ENCODE measurements around the gene SMG7.
A peak's percentile ranks its signal among the peaks of the same experiment; 100 is the strongest.

SMG7 gene

DNA sequence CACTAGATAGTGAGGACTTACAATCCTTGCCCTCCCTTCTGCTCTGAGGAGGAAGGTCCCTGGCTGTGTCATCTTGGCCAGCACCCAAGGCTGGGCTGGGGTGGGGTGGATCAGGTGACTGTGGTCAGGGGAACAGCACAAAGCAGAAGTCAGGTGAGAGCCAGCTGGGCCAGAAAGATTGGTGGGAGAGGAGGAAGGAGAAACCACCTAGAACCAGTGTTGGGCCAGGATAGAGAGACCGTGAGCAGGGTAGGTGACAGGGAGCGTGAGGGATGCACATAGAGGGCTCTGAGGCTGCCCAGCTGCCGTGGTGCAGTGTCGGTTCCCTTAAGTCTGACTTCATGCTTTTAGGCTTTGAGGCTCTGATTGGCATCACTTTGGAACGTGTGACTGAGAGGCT lies 95.3 kb downstream of the SMG7 start:
- DNase-seq = peak; percentile 14

DNA sequence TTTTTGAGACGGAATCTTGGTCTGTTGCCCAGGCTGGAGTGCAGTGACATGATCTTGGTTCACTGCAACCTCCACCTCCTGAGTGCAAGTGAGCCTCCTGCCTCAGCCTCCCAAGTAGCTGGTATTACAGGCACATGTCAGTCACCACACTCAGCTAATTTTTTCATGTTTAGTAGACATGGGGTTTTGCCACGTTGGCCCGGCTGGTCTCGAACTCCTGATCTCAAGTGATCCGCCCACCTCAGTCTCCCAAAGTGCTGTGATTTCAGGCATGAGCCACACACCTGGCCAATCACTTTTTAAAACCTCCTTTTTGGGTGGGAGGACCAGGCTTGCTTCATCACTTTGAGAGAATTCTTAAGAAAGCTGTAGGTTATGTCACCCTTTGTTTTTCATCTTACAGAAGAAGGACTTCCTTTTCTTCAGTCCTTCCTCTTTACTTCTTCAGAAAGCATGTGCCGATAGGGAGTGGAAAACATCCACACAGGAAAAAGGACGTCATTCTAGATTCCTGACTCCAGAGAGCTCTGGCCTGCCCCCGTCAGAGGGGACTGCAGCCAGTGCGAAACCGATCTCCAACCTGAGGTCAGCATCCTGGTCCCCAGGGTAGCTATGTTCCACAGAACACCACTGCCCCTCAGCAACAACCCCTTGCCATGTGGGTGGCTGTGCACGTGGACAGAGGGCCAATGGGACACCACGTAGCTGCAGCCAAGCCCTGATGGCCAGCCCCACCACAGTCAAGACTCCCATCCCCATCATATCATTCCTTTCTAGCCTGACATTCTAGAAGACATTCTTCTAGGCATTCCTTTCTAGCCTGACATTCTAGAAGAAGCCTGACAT lies 96.1 kb downstream of the SMG7 start:
- no peak for DNase-seq

- DNase-seq = no peak
These were observed 96.8 kb downstream of the SMG7 start for GRCh38 chr1:183569141-183569540.

GRCh38 chr1:183569801-183570200 lies 97.5 kb downstream of the SMG7 start:
- DNase-seq = no peak

GRCh38 chr1:183570451-183570850 lies 98.2 kb downstream of the SMG7 start:
- DNase-seq = no peak

GRCh38 chr1:183571678-183572268 lies 99.5 kb downstream of the SMG7 start:
- DNase-seq = no peak

- DNase-seq = no peak
These were observed 100.4 kb downstream of the SMG7 start for GRCh38 chr1:183572721-183573120.

DNA sequence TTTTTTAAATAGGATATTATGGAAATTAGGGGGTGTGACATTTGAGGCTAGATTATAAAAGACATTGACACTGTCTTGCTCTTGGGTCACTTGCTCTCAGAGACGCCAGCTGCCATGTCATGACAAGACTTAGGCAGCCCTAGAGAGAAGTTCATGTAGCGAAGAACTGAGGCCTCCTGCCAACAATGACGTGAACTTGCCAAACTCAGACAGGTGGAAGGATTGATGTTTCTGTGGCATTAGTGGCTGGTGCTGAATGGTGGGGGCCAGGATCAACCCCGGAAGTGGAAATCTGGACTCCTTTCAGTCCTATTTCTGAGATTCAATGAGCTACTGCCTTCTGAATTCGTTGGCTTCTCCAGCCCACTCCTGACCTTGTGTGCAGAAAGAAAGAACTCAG lies 103.3 kb downstream of the SMG7 start:
- DNase-seq = no peak

DNA sequence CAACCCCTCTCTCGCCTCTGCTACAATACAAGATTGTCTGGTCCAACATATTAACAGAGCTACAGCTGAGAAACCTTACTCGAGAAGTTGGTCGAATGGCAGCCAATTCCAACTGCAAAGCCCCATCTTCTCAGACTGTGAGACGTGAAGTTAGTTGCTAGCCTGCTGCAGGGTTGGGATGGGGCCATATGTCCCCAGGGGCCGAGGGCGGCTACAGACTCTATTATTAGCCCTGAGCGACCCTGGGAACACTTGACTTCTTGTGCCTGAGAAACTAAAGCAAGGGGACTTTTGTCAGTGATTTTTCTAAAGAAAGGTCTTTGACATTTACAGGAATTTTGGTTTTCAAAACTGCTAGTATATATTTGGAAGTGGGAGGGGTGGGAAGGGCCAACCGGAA lies 104.2 kb downstream of the SMG7 start:
- no peak for DNase-seq

- no peak for DNase-seq
These were observed 105.7 kb downstream of the SMG7 start for GRCh38 chr1:183577897-183578465.

GRCh38 chr1:183578856-183579255 lies 106.6 kb downstream of the SMG7 start:
- no peak for DNase-seq

GRCh38 chr1:183580281-183580682 lies 108.0 kb downstream of the SMG7 start:
- DNase-seq = peak; percentile 25

DNA sequence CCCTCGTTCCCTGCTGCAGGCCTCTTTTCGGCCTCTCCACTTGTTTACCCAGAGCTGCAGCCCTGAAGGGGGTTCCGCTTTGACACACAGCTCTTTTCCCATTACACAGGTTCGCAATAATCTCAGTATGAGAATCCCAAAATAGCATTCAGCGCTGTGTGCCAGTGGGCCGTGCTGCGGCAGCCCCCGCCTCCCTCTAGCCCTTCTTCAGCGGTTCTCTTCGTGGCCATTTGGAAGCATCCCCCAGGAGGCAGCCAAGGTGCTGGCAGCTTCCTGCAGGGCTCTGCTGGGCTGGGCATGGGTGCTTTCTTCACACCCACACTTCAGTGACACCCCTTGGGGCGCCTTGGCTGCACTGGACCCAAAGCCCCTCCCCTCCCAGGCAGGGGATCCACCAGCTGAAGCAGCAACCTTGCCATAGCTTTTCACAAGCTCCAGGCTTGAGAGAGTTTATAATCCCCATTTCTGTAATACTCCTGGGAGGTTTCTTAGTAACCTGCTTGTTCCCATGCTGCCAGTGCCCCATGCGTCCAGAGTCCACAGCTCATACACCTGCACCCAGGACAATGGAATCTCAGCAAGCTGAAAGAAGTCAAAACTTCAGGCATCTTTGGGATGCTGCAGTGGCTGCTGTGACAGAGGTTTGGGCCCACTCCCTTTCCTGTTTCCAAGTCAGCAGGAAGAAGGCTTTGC lies 109.9 kb downstream of the SMG7 start:
- no peak for DNase-seq

- DNase-seq = no peak
These were observed 111.2 kb downstream of the SMG7 start for GRCh38 chr1:183583466-183583865.

DNA sequence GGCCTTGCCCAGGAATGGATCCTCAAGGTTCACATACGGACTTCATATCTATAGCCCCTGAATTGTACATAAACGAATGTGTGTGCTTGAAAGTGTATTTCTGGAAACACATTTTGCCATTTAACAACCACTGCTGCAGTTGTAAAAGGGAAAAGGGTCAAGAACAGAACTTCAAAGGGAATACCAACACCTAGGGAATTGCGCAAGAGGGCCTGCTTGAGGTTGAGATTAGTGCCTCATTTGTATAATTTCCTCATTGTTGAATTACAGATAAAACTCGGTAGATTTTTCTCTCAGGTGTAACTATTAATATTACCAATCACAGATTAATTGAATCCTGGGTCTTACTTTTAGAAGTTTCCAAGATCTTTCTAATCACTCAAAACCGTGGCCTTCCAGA lies 111.8 kb downstream of the SMG7 start:
- no peak for DNase-seq

- no peak for DNase-seq
These were observed 112.7 kb downstream of the SMG7 start for GRCh38 chr1:183585038-183585437.

DNA sequence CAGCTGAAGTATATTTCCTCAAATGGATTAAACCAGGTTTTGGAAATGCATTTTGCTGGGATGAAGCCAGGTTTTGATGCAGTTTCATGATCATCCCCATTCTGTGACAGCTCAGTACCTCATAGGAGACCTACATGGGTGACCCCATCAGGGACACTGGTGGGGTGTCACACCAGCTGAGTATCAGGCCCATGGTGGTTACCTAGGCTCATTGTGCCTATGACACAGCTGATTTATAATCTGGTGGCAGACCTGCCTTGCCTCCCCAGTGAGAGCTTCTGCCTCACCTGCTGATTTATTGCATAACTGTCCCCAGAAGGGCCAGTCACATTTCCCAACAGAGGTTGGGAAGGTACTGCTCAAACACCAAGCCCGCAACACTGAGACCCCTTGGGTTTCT lies 114.2 kb downstream of the SMG7 start:
- no peak for DNase-seq

- no peak for DNase-seq
These were observed 114.6 kb downstream of the SMG7 start for GRCh38 chr1:183586926-183587325.

GRCh38 chr1:183588827-183589226 lies 116.5 kb downstream of the SMG7 start:
- DNase-seq = peak; percentile 39

- no peak for DNase-seq
These were observed 117.1 kb downstream of the SMG7 start for GRCh38 chr1:183589384-183589783.

DNA sequence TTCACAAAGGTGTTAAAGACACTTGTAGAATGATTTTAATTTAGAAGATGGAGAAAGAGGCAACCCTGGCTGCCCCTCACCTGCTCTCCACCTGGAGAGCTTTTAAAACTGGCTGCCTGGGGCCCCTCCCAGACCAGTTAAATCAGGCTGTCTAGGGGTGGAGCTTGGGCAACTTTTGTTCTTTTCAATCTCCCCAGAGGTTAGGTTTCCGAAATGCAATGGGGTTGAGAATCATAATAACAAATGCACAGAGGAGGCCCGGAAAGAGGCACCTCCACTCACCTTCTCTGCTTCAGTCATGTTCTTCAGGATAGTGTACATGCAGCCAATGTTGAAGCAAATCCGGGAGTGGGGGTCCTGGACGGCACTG lies 117.6 kb downstream of the SMG7 start:
- DNase-seq = peak; percentile 28

- peak; percentile 57 for DNase-seq
These were observed 118.2 kb downstream of the SMG7 start, which contains the start of gene NCF2 for GRCh38 chr1:183590244-183591191. TSS of gene NCF2 (minus strand) at chr1:183590459. CDS start at chr1:183590329, 130 bp downstream.
